IMR-90 (cell line): ENCODE results near the gene IGFBP5. TPM values are rescaled to one million over a fixed set of nuclear protein-coding genes. Genes with fewer than 3 reads are reported as not detected.

Experiments
- ATAC-seq: fragments of 200-7000 bp; cut with Tn5 transposase; 2 replicates; pipeline ENCODE4 v1.9.1; 2020; ENCODE audit warnings: low read depth, mild to moderate bottlenecking, moderate library complexity
- BruUV-seq: library from RNA; stranded (reverse); fragments of 400-500 nt; replicated peaks from 2 replicates; lab custom pipeline; 2021; lab: Mats Ljungman, UMichigan
- CTCF ChIA-PET: fragments of 300-600 bp; formaldehyde crosslinking; extraction: SDS; loops from one replicate; lab custom pipeline; 2021; ENCODE audit warnings: antibody characterized with exemption; lab: Yijun Ruan, JAX
- POLR2A ChIA-PET: fragments of 300-600 bp; sonication (Branson Sonifier 250); formaldehyde crosslinking; loops from one replicate; lab custom pipeline; 2022; ENCODE audit warnings: antibody characterized with exemption; ENCODE audit not compliant: unreplicated experiment; lab: Charles Lee
- DNase-seq: peaks from one replicate; pipeline ENCODE4 v3.0.0; 2013
- H2AFZ ChIP-seq: replicated peaks from 2 replicates; pipeline ENCODE3; 2013; ENCODE audit warnings: low read length, mild to moderate bottlenecking; ENCODE audit not compliant: poor library complexity
- H2AK5ac ChIP-seq: 2 replicates; pipeline ENCODE4 v1.6.1; 2013; ENCODE audit warnings: low read depth, low read length, inconsistent platforms
- H2AK9ac ChIP-seq: replicated peaks from 2 replicates; pipeline ENCODE3; 2013; ENCODE audit warnings: mild to moderate bottlenecking, low read depth, low read length, moderate library complexity; ENCODE audit not compliant: poor library complexity
- H2BK120ac ChIP-seq: 2 replicates; pipeline ENCODE4 v1.6.1; 2013; ENCODE audit warnings: low read depth, low read length, inconsistent platforms
- H2BK15ac ChIP-seq: 3 replicates; pipeline ENCODE4 v1.6.1; 2013; ENCODE audit warnings: low read depth, low read length, inconsistent platforms
- H2BK20ac ChIP-seq: 2 replicates; pipeline ENCODE4 v1.6.1; 2013; ENCODE audit warnings: low read depth, mild to moderate bottlenecking, inconsistent platforms, low read length, moderate library complexity
- H2BK5ac ChIP-seq: 2 replicates; pipeline ENCODE4 v1.6.1; 2013; ENCODE audit warnings: mild to moderate bottlenecking, low read depth, low read length, inconsistent platforms; ENCODE audit not compliant: poor library complexity, severe bottlenecking
- H3K14ac ChIP-seq: replicated peaks from 2 replicates; pipeline ENCODE4 v1.6.1; 2013; ENCODE audit warnings: low read depth, low read length, inconsistent platforms
- H3K18ac ChIP-seq: 2 replicates; pipeline ENCODE4 v1.6.1; 2013; ENCODE audit warnings: low read depth, low read length, control low read depth
- H3K23ac ChIP-seq: 2 replicates; pipeline ENCODE4 v1.6.1; 2013; ENCODE audit warnings: low read depth, low read length, inconsistent platforms
- H3K27ac ChIP-seq: 2 replicates; pipeline ENCODE4 v1.5.1; 2013; ENCODE audit warnings: mild to moderate bottlenecking, control low read depth, low read length; ENCODE audit not compliant: insufficient read depth
- H3K27me3 ChIP-seq: 2 replicates; pipeline ENCODE4 v1.6.1; 2013; ENCODE audit warnings: low read length; ENCODE audit not compliant: control insufficient read depth, insufficient read depth
- H3K36me3 ChIP-seq: 2 replicates; pipeline ENCODE4 v1.6.1; 2013; ENCODE audit warnings: low read length, mixed read lengths; ENCODE audit not compliant: control insufficient read depth, insufficient read depth
- H3K4ac ChIP-seq: 2 replicates; pipeline ENCODE4 v1.6.1; 2013; ENCODE audit warnings: low read depth, low read length, inconsistent platforms
- H3K4me1 ChIP-seq: 2 replicates; pipeline ENCODE4 v1.6.1; 2013; ENCODE audit warnings: low read length, mixed read lengths; ENCODE audit not compliant: control insufficient read depth, insufficient read depth
- H3K4me2 ChIP-seq: 2 replicates; pipeline ENCODE4 v1.6.1; 2013; ENCODE audit warnings: low read depth, mild to moderate bottlenecking, control low read depth, low read length, moderate library complexity
- H3K4me3 ChIP-seq: 2 replicates; pipeline ENCODE4 v1.5.1; 2013; ENCODE audit warnings: low read depth, mild to moderate bottlenecking, control low read depth, low read length, moderate library complexity; ENCODE audit not compliant: insufficient read depth
- H3K56ac ChIP-seq: 2 replicates; pipeline ENCODE4 v1.6.1; 2013; ENCODE audit warnings: low read length, inconsistent platforms; ENCODE audit not compliant: insufficient read depth; ENCODE audit errors: extremely low read depth
- H3K79me1 ChIP-seq, 2 experiments: 2 replicates each; pipeline ENCODE4 v1.6.1; 2013; ENCODE audit warnings: low read length in 2 of 2, inconsistent platforms in 1 of 2, low read depth in 1 of 2
- H3K9ac ChIP-seq: 2 replicates; pipeline ENCODE4 v1.6.1; 2013; ENCODE audit warnings: low read depth, low read length, control low read depth
- H3K9me1 ChIP-seq: 2 replicates; pipeline ENCODE4 v1.6.1; 2013; ENCODE audit warnings: low read length, inconsistent platforms; ENCODE audit not compliant: insufficient read depth
- H3K9me3 ChIP-seq: 2 replicates; pipeline ENCODE4 v1.6.1; 2013; ENCODE audit warnings: low read length; ENCODE audit not compliant: control insufficient read depth, insufficient read depth
- H4K20me1 ChIP-seq: 2 replicates; pipeline ENCODE4 v1.6.1; 2013; ENCODE audit warnings: low read length, inconsistent platforms; ENCODE audit not compliant: insufficient read depth
- H4K5ac ChIP-seq: 2 replicates; pipeline ENCODE4 v1.6.1; 2013; ENCODE audit warnings: mild to moderate bottlenecking, low read depth, low read length, control low read depth
- H4K8ac ChIP-seq, 2 experiments: 2 replicates each; pipeline ENCODE4 v1.6.1; 2013; ENCODE audit warnings: low read depth in 2 of 2, low read length in 2 of 2, control low read depth in 1 of 2, inconsistent platforms in 1 of 2
- H4K91ac ChIP-seq: 2 replicates; pipeline ENCODE4 v1.6.1; 2013; ENCODE audit warnings: low read depth, low read length, inconsistent platforms; ENCODE audit not compliant: insufficient read depth
- RAD21 ChIP-seq: IDR thresholded peaks from 2 replicates; pipeline ENCODE4 v1.6.1; 2012; ENCODE audit warnings: low read length, improper control_type of control experiment
- WGBS, 2 experiments: methylation state at CpG; one replicate each; pipeline versions ENCODE4 v1.1.5 to v1.1.7; 2013; ENCODE audit warnings: missing lambda C conversion rate in 2 of 2; ENCODE audit not compliant: insufficient read length in 1 of 2; ENCODE audit errors: extremely low coverage in 2 of 2; 5-methylcytosine and 5-hydroxymethylcytosine counted together
- dilution Hi-C: fragments of 300-500 bp; cut with HindIII; formaldehyde crosslinking; loops from one replicate; pipeline ENCODE4 v1.14.3; 2018; ENCODE audit warnings: low sequenced_read_pairs; ENCODE audit not compliant: unreplicated experiment
- in situ Hi-C: fragments of 300-500 bp; cut with MboI; formaldehyde crosslinking; loops from 3 replicates; pipeline ENCODE4 v1.14.3; 2019; ENCODE audit warnings: low sequenced_read_pairs, inconsistent platforms, mixed read lengths
- intact Hi-C: fragments of 100-400 bp; cut with micrococcal nuclease; formaldehyde crosslinking; loops from 2 replicates; pipeline ENCODE4 v1.10.0; 2022
- polyA plus RNA-seq, 3 experiments: library from polyadenylated mRNA; depleted of rRNA; stranded (reverse); fragments of >200 nt; gene quantifications; 2 replicates each; pipeline ENCODE4 v1.2.3, GENCODE V29; 2012; ENCODE audit warnings: low replicate concordance in 1 of 3
- total RNA-seq: library from RNA; depleted of rRNA; stranded (reverse); fragments of >200 nt; gene quantifications from 2 replicates; pipeline ENCODE4 v1.2.3, GENCODE V29; 2012

IGFBP5 gene
- total and polyA plus RNA-seq, 2 of the 4 experiments (the other 2 are of a cell fraction), result 392 to 1,339 TPM

DNA sequence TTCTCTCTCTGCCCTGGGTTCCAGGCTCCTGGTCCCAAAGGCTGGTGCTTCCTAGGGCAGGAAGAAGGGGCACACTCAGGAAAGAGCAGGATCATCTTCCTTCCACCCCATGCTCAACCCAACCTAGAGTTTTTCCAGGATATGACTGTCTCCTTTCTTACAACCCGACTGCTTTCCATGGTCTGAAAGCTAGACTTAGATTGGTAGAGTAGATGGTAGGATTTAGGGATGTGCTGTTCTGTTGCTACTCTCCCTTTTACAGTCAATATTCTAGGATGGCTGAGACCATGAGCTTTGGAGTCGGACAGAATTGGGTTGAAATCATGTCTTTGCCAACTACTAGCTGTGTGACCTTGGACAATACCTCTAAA lies 45.9 kb upstream of the IGFBP5 start:
- dilution Hi-C loops, result no loop called here

More for the DNA sequence above, 45.9 kb upstream of the IGFBP5 start:
- H2AK5ac ChIP-seq, result peak overlapping the region; percentile 85
- no peak overlapping the region for H3K56ac ChIP-seq
- H3K9me3 ChIP-seq, result no peaks in the 10 kb centered on the region
- peak overlapping the region; percentile 95 for H3K18ac ChIP-seq
- peak overlapping the region; percentile 99 for H3K23ac ChIP-seq
- H3K36me3 ChIP-seq, result no peaks in the 10 kb centered on the region
- peak overlapping the region; percentile 88 for H4K91ac ChIP-seq
- H2BK20ac ChIP-seq, result peak overlapping the region; percentile 99
- peak overlapping the region; percentile 82; the same call in 1 of the 2 replicates for H3K27ac ChIP-seq
- intact Hi-C loops (no loop called here), in situ Hi-C loops (no loop called here)
- CTCF ChIA-PET, result interaction anchor here (0.8 to 1.3 kb wide), 4 partner anchors 18 to 425 kb away, joined by 3 to 4 read pairs (median 4); no protein-coding TSS in a partner anchor
- peak overlapping the region; percentile 72 for H2AFZ ChIP-seq
- H4K20me1 ChIP-seq, result no peaks in the 10 kb centered on the region
- peaks cover 17% of the 10 kb centered on the region for H3K9me1 ChIP-seq
- peak overlapping the region; percentile 59; the same call in 1 of the 3 replicates for H2BK15ac ChIP-seq
- no peaks in the 10 kb centered on the region for H3K79me1 ChIP-seq
- H2AK9ac ChIP-seq, result peak overlapping the region; percentile 65
- no peak for TF ChIP-seq RAD21
- peak overlapping the region; percentile 98 for H3K4ac ChIP-seq
- peak overlapping the region; percentile 89; the same call in 1 of the 2 replicates for H4K5ac ChIP-seq
- H4K8ac ChIP-seq, result peak overlapping the region; percentile 7 to 87; a peak in 3 of 4 replicates
- peak; percentile 28 for ATAC-seq
- POLR2A ChIA-PET, result no interaction called here
- H3K14ac ChIP-seq, result peak overlapping the region; percentile 98
- peak overlapping the region; percentile 71 for H3K4me2 ChIP-seq
- no peak overlapping the region for H3K4me3 ChIP-seq
- no CpG with 5 or more reads among the region's 2 CpGs for WGBS, 2 experiments
- DNase-seq, result no peak
- peak overlapping the region; percentile 42; the same call in 1 of the 2 replicates for H3K9ac ChIP-seq
- BruUV-seq, result no TSS peak
- H2BK120ac ChIP-seq, result peak overlapping the region; percentile 97
- peak overlapping the region; percentile 21 for H2BK5ac ChIP-seq
- no peaks in the 10 kb centered on the region for H3K27me3 ChIP-seq
- peaks cover 28% of the 10 kb centered on the region for H3K4me1 ChIP-seq
